ENCODE results near the gene HMGN4.

DNA sequence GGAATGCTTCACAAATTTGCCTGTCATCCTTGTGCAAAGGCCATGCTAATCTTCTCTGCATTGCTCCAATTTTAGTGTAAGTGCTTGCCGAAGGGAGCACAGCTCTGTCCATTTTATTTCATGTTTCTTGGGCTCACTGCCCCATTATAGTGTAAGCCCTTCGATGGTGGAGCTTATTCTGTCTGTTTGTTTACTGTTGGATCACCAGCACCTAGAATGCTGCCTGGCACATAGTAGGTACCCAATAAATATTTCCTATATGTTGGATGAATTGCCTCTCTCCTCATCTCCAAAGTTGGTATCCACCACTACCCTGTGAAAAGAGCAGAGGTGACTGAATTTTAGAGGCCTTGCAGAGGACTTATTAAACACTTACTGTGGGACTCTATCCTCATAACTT lies 18.8 kb upstream of the HMGN4 start:
- TF ChIP-seq EP300 (IDR thresholded peaks at IDR 0.05) (no peak), POLR2A (IDR thresholded peaks at IDR 0.05) (no peak)
- TF ChIP-seq, protein P1, sequence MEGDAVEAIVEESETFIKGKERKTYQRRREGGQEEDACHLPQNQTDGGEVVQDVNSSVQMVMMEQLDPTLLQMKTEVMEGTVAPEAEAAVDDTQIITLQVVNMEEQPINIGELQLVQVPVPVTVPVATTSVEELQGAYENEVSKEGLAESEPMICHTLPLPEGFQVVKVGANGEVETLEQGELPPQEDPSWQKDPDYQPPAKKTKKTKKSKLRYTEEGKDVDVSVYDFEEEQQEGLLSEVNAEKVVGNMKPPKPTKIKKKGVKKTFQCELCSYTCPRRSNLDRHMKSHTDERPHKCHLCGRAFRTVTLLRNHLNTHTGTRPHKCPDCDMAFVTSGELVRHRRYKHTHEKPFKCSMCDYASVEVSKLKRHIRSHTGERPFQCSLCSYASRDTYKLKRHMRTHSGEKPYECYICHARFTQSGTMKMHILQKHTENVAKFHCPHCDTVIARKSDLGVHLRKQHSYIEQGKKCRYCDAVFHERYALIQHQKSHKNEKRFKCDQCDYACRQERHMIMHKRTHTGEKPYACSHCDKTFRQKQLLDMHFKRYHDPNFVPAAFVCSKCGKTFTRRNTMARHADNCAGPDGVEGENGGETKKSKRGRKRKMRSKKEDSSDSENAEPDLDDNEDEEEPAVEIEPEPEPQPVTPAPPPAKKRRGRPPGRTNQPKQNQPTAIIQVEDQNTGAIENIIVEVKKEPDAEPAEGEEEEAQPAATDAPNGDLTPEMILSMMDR (IDR thresholded peaks at IDR 0.05): no peak

Measured in ovary (tissue), 3 donors.